ENCODE measurements around the gene ACTN1.

Gene ACTN1

DNA sequence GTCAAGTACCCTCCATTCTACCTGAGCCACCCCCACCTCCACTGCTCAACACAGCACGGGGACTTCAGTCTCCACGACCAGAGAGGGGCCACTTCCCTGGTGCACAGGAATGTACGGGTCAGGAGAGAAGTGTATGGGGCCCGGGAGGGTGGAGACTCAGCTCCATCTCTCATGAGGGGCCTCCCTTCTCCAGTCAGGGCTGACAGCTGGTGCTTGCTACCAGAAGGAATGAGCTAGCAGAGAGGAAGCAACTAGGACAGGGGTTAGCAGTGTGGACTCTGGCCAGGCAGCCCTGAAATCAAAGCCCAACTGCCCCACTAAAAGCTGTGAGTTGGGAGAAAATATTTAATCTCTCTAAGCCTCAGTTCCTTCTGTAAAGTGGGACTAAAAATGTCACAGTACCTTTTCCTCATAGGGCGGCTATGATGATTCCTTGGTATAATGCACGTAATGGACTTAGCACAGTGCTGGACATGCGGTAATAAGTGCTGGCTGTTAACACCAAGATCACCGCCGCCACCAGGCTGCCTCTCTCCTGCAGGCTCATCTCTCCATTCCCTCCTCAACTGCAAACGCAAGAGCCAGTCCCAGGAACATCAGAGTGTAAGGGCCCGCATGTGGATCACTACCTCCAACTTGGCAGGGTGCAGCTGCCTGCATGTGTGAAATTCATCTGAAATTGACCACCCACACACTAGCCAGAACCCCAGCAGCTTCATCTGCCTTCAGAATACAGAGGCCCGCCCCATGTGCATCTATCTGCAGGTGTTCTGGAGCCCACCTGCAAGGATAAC, 14.6 kb downstream of the ACTN1 start:
- no peak for DNase-seq (ENCODE audit: insufficient read length, low spot score)
- FAIRE-seq: no peak
- TF ChIP-seq, protein P1, sequence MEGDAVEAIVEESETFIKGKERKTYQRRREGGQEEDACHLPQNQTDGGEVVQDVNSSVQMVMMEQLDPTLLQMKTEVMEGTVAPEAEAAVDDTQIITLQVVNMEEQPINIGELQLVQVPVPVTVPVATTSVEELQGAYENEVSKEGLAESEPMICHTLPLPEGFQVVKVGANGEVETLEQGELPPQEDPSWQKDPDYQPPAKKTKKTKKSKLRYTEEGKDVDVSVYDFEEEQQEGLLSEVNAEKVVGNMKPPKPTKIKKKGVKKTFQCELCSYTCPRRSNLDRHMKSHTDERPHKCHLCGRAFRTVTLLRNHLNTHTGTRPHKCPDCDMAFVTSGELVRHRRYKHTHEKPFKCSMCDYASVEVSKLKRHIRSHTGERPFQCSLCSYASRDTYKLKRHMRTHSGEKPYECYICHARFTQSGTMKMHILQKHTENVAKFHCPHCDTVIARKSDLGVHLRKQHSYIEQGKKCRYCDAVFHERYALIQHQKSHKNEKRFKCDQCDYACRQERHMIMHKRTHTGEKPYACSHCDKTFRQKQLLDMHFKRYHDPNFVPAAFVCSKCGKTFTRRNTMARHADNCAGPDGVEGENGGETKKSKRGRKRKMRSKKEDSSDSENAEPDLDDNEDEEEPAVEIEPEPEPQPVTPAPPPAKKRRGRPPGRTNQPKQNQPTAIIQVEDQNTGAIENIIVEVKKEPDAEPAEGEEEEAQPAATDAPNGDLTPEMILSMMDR (IDR thresholded peaks at IDR 0.05; ENCODE audit: insufficient read depth, missing control alignments): no peak

DNA sequence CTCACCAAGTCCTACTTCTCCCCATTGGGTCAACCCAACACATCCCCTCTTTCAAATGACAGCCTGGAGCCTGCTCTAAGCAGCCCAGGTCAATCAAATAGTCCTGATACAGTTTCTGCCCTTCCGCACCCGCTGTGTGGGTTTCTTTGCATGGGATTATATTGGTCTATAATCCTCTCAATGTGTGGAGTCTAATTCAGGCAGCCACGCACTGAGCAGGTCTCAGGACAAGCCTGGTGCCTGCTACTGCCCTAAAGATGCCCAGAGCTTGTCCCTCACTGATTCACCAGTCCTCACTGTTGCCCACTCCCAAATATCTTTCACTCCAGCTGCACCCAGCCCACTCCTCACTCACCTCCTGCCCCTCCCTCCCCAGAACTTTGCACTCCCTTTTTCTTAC, 16.4 kb downstream of the ACTN1 start:
- DNase-seq (ENCODE audit: insufficient read length, low spot score): peak; percentile 91

DNA sequence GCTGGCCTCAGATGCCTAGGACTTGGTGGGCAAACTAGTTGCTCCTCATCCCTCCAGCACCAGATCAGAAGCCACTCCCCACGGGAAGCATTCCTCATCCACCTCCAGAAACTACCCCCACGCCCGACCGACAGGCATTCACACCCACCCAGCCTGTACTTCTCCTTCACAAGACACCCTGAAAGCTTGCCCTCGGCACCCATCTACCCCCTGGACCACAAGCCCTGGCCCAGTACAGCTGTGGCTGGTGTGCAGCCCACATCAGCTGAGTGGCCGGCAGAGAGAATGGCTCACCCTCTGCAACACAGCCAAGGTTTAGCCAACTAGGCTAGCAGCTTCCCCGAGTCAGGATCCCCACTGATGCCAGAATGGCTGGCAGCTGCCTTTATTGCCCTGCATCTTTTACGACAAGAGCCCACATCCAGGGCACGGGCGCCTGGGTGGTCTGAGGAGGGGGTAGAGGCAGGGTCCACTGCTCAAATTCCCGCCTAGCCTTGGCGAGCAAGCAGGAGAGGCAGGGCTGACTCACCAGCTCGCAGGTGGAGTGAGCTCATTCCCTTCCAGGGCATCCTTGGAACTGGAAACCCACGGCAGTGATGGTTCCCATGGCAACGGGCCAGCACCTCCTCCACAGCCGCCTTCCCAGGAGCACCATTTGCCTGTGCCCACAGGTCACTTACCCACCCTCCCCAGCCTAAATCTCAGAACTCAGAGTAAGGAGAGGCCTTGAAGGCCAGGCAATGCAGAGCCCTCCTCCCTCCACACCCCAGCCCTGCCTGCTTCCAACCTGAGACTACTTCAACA, 17.1 kb downstream of the ACTN1 start:
- DNase-seq (ENCODE audit: insufficient read length, low spot score) (no peak), FAIRE-seq (no peak)
- TF ChIP-seq, protein P1 (IDR thresholded peaks at IDR 0.05; ENCODE audit: insufficient read depth, missing control alignments): no peak

More for the DNA sequence above, 16.4 kb downstream of the ACTN1 start:
- FAIRE-seq: peak; percentile 84
- TF ChIP-seq, protein P1 (IDR thresholded peaks at IDR 0.05; ENCODE audit: insufficient read depth, missing control alignments): no peak

DNA sequence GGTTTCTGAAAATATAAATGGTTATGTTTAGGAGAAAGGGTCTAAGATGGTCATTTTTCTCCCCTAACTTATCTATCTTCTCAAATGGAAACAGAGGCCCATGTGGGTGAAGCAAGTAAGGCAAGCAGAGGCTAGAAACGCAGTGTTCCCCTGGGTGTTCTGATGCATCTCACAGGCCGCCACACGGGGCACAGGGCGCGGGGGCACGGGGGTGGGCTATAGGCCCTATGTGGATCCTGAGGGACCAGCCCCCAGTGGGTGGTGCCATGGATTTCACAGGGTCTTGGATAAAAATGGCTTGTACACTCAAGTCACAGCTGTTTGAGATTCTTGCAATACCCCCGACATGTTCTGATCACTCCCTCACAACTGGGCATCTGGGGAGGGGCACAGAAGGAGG, 17.7 kb downstream of the ACTN1 start:
- FAIRE-seq (no peak), DNase-seq (ENCODE audit: insufficient read length, low spot score) (no peak)
- TF ChIP-seq, protein P1 (IDR thresholded peaks at IDR 0.05; ENCODE audit: insufficient read depth, missing control alignments): no peak

DNA sequence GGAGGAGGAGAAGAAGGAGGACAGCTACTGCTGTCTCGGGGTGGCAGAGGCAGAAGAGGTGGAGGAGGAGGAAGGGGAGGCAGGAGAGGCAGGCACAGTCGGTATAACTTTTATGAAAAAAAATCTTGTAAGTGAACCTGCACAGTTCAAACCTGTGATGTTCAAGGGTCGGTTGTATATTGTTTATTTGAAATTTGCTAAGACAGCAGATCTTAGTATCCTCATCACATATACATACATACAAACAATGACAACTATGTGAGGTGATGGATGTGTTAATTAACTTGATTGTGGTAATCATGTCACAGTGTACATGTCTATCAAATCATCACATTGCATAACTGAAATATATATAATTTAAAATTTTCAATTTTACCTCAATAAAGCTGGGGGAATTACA, 19.0 kb downstream of the ACTN1 start:
- DNase-seq (ENCODE audit: insufficient read length, low spot score) (no peak), FAIRE-seq (no peak)
- TF ChIP-seq, protein P1 (IDR thresholded peaks at IDR 0.05; ENCODE audit: insufficient read depth, missing control alignments): no peak

DNA sequence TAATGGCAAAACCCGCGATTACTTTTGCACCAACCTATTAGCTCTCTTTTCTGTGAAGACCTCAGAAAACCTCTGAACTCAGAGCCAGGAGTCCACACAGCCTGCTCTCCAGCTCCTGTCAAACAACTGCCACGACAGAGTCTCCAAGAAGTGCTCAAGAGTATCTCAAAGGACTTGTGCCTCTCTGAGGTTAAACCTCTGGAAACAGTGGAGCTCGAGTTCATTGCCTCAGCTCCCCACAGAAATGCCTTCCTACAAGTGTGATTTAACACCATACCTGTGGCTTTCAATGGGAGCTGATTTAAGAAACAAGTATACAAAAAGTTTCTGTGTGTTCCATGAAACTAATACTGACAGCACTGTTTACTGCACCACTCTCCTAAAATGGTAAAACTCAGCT, 20.1 kb downstream of the ACTN1 start:
- DNase-seq (ENCODE audit: insufficient read length, low spot score) (no peak), FAIRE-seq (no peak)
- TF ChIP-seq, protein P1 (IDR thresholded peaks at IDR 0.05; ENCODE audit: insufficient read depth, missing control alignments): no peak

DNA sequence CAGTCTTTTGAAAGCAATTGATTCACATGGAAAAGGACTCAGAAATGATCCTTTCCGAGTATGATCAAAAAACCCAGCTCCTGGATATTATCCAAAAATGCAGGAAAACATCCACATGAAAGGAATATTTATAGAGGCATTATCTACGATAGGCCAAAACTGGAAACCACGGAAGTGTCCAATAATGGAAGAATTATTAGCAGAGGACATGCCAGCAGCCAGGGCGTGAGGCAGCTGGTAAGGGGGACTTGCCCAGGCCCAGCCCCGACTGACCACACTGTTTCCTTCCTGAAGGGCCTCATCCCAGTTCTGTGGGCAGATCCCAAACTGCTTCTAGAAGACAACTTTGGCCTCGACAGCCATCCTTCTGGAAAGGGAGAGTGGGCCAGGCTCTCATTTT, 20.5 kb downstream of the ACTN1 start:
- TF ChIP-seq, protein P1 (IDR thresholded peaks at IDR 0.05; ENCODE audit: insufficient read depth, missing control alignments): no peak
- no peak for FAIRE-seq
- no peak for DNase-seq (ENCODE audit: insufficient read length, low spot score)

Data from D721Med (cell line).